Measurements from ENCODE around the gene PHPT1. TPM values are rescaled to one million over a fixed set of nuclear protein-coding genes. Genes with fewer than 3 reads are reported as not detected.
"Not testable (repeated sequence)": the region's sequence is repeated elsewhere in the genome, so short reads cannot be mapped to it uniquely, and the experiment has no call there.

PHPT1 gene
- total RNA-seq, 2 experiments from 2014 or later = 13.6 to 17.8 TPM

GRCh38 chr9:136835162-136835931, 13.9 kb upstream of the PHPT1 start:
- no peaks in the 10 kb centered on the region for H3K27me3 ChIP-seq (ENCODE audit: control insufficient read depth in 1 of 2, insufficient read depth in 2 of 2, low read length in 2 of 2)
- H3K36me3 ChIP-seq (ENCODE audit: insufficient read depth, low read length) = peaks cover 30% of the 10 kb centered on the region
- Mint-ChIP-seq H3K4me1 (ENCODE audit: low read depth) (peaks cover 5% of the 10 kb centered on the region), H3K27me3 (no peaks in the 10 kb centered on the region), H3K4me3 (no peak overlapping the region), H3K27ac (no peak overlapping the region), H3K36me3 (ENCODE audit: low read depth) (peaks cover 26% of the 10 kb centered on the region), H3K9me3 (no peaks in the 10 kb centered on the region)
- H3K9me3 ChIP-seq (ENCODE audit: control insufficient read depth in 1 of 2, insufficient read depth in 1 of 2, low read length in 2 of 2) = no peaks in the 10 kb centered on the region
- H3K4me3 ChIP-seq (ENCODE audit: low read length) = no peak overlapping the region
- no peak overlapping the region for H3K27ac ChIP-seq (ENCODE audit: low read depth in 1 of 2, low read length in 2 of 2)
- ChIA-PET POLR2A (interaction anchor here (1.0 kb wide), 1 partner anchor 19 kb away, joined by 3 read pairs; no protein-coding TSS in a partner anchor), CTCF (interaction anchor here (1.2 kb wide), 1 partner anchor 200 kb away, joined by 3 read pairs; no protein-coding TSS in a partner anchor)
- intact Hi-C loops (cut with DNase I, micrococcal nuclease) = no loop called here
- DNase-seq (peak in 1 of 14 experiments; percentile 12), ATAC-seq (ENCODE audit: poor library complexity) (no peak)
- TF ChIP-seq CTCF (IDR thresholded peaks at IDR 0.05) = no peak
- no peaks in the 10 kb centered on the region for H3K4me1 ChIP-seq (ENCODE audit: insufficient read depth, low read length)

GRCh38 chr9:136835932-136836904, 13.0 kb upstream of the PHPT1 start:
- ChIA-PET POLR2A (interaction anchor here (1.0 kb wide), 1 partner anchor 20 kb away, joined by 3 read pairs; no protein-coding TSS in a partner anchor), CTCF (interaction anchor here (1.2 kb wide), 1 partner anchor 199 kb away, joined by 3 read pairs; no protein-coding TSS in a partner anchor)
- H3K9me3 ChIP-seq (ENCODE audit: control insufficient read depth in 1 of 2, insufficient read depth in 1 of 2, low read length in 2 of 2) = no peaks in the 10 kb centered on the region
- ATAC-seq (ENCODE audit: poor library complexity) (no peak), DNase-seq (peak in 1 of 14 experiments; percentile 11)
- TF ChIP-seq CTCF (IDR thresholded peaks at IDR 0.05) = no peak
- no peak overlapping the region for H3K27ac Mint-ChIP-seq
- H3K4me1 Mint-ChIP-seq (ENCODE audit: low read depth) = peaks cover 5% of the 10 kb centered on the region
- no peaks in the 10 kb centered on the region for H3K9me3 Mint-ChIP-seq
- H3K4me3 Mint-ChIP-seq = no peak overlapping the region
- H3K36me3 Mint-ChIP-seq (ENCODE audit: low read depth) = peaks cover 21% of the 10 kb centered on the region
- H3K4me3 ChIP-seq (ENCODE audit: low read length) = no peak overlapping the region
- H3K4me1 ChIP-seq (ENCODE audit: insufficient read depth, low read length) = no peaks in the 10 kb centered on the region
- intact Hi-C loops (cut with DNase I, micrococcal nuclease) = no loop called here
- peaks cover 24% of the 10 kb centered on the region for H3K36me3 ChIP-seq (ENCODE audit: insufficient read depth, low read length)
- no peaks in the 10 kb centered on the region for H3K27me3 ChIP-seq (ENCODE audit: control insufficient read depth in 1 of 2, insufficient read depth in 2 of 2, low read length in 2 of 2)
- H3K27me3 Mint-ChIP-seq = no peaks in the 10 kb centered on the region
- no peak overlapping the region for H3K27ac ChIP-seq (ENCODE audit: low read depth in 1 of 2, low read length in 2 of 2)

GRCh38 chr9:136837146-136837855, 11.9 kb upstream of the PHPT1 start:
- no peak overlapping the region for H3K4me3 Mint-ChIP-seq
- H3K27ac ChIP-seq (ENCODE audit: low read depth in 1 of 2, low read length in 2 of 2) = no peak overlapping the region
- peaks cover 13% of the 10 kb centered on the region for H3K36me3 Mint-ChIP-seq (ENCODE audit: low read depth)
- no peak overlapping the region for H3K27ac Mint-ChIP-seq
- no peak for TF ChIP-seq CTCF (IDR thresholded peaks at IDR 0.05)
- no peak for DNase-seq
- intact Hi-C loops (cut with DNase I, micrococcal nuclease) = no loop called here
- H3K4me1 ChIP-seq (ENCODE audit: insufficient read depth, low read length) = peaks cover 9% of the 10 kb centered on the region
- no peaks in the 10 kb centered on the region for H3K9me3 Mint-ChIP-seq
- H3K36me3 ChIP-seq (ENCODE audit: insufficient read depth, low read length) = peaks cover 19% of the 10 kb centered on the region
- ChIA-PET CTCF (no interaction called here), POLR2A (no interaction called here)
- H3K27me3 ChIP-seq (ENCODE audit: control insufficient read depth in 1 of 2, insufficient read depth in 2 of 2, low read length in 2 of 2) = no peaks in the 10 kb centered on the region
- no peak overlapping the region for H3K4me3 ChIP-seq (ENCODE audit: low read length)
- no peaks in the 10 kb centered on the region for H3K9me3 ChIP-seq (ENCODE audit: control insufficient read depth in 1 of 2, insufficient read depth in 1 of 2, low read length in 2 of 2)
- peaks cover 3% of the 10 kb centered on the region for H3K27me3 Mint-ChIP-seq
- ATAC-seq (ENCODE audit: poor library complexity) = no peak
- H3K4me1 Mint-ChIP-seq (ENCODE audit: low read depth) = peaks cover 8% of the 10 kb centered on the region

- H3K4me3 Mint-ChIP-seq; POLR2A ChIA-PET; intact Hi-C loops (cut with DNase I, micrococcal nuclease); DNase-seq; H3K27ac Mint-ChIP-seq; ATAC-seq (ENCODE audit: poor library complexity); CTCF ChIA-PET; H3K27ac ChIP-seq (ENCODE audit: low read depth in 1 of 2, low read length in 2 of 2); H3K4me3 ChIP-seq (ENCODE audit: low read length); H3K9me3 Mint-ChIP-seq; H3K27me3 Mint-ChIP-seq; H3K27me3 ChIP-seq (ENCODE audit: control insufficient read depth in 1 of 2, insufficient read depth in 2 of 2, low read length in 2 of 2); H3K9me3 ChIP-seq (ENCODE audit: control insufficient read depth in 1 of 2, insufficient read depth in 1 of 2, low read length in 2 of 2): not testable (repeated sequence)
- H3K4me1 ChIP-seq (ENCODE audit: insufficient read depth, low read length) = peaks cover 15% of the 10 kb centered on the region
- peaks cover 10% of the 10 kb centered on the region for H3K4me1 Mint-ChIP-seq (ENCODE audit: low read depth)
- H3K36me3 Mint-ChIP-seq (ENCODE audit: low read depth) = peaks cover 12% of the 10 kb centered on the region
- peaks cover 14% of the 10 kb centered on the region for H3K36me3 ChIP-seq (ENCODE audit: insufficient read depth, low read length)
Observed at GRCh38 chr9:136837856-136838277, 11.3 kb upstream of the PHPT1 start.

Measured in CD4-positive, alpha-beta T cell (primary cell).